ENCODE measurements around the gene LEAP2. TPM values are rescaled to one million over a fixed set of nuclear protein-coding genes. Genes with fewer than 3 reads are reported as not detected.

Gene LEAP2
- total RNA-seq, 4 donors from 2014 or later = 0.20 to 5.9 (median 5.1) TPM

GRCh38 chr5:132825834-132826391, 47.6 kb upstream of the LEAP2 start:
- DNase-seq = no peak
- Histone ChIP-seq H3K9me3 (no peaks in the 10 kb centered on the region), H3K4me3 (peak overlapping the region in 1 of 4 donors; percentile 22), H3K27ac (no peak overlapping the region), H3K36me3 (no peaks in the 10 kb centered on the region), H3K4me1 (peaks cover 5 to 27% (median 15%) of the 10 kb centered on the region in 4 donors), H3K27me3 (peaks cover 14% of the 10 kb centered on the region)
- in situ Hi-C loops (cut with MboI; ENCODE audit: low pct_ligation_motif_present in 1 of 4, low pct_unique_long_range_greater_than_20kb in 1 of 4, low sequenced_read_pairs in 3 of 4) (loop anchor here in 1 of 4 donors (25.0 kb wide), 1 partner anchor 439 kb away; no protein-coding TSS in a partner anchor), intact Hi-C loops (cut with DNase I; ENCODE audit: low total_unique reads) (no loop called here)
- 83% methylated on average over 34 of the region's 43 CpGs; no CpG with 5 or more reads in 1 of the 2 donors for WGBS, 2 donors (ENCODE audit: low coverage in 1 of 2)
- TF ChIP-seq EP300 (IDR thresholded peaks at IDR 0.05; ENCODE audit: low read depth) (no peak), CTCF (IDR thresholded peaks at IDR 0.05) (no peak), POLR2AphosphoS5 (IDR thresholded peaks at IDR 0.05) (no peak), POLR2A (IDR thresholded peaks at IDR 0.05) (no peak)

GRCh38 chr5:132826424-132827082, 46.9 kb upstream of the LEAP2 start:
- Histone ChIP-seq H3K27ac (no peak overlapping the region), H3K27me3 (peaks cover 14% of the 10 kb centered on the region), H3K4me3 (no peak overlapping the region), H3K36me3 (no peaks in the 10 kb centered on the region), H3K4me1 (peaks cover 5 to 33% (median 21%) of the 10 kb centered on the region in 4 donors), H3K9me3 (no peaks in the 10 kb centered on the region)
- intact Hi-C loops (cut with DNase I; ENCODE audit: low total_unique reads) = no loop called here
- in situ Hi-C loops (cut with MboI; ENCODE audit: low pct_ligation_motif_present in 1 of 4, low pct_unique_long_range_greater_than_20kb in 1 of 4, low sequenced_read_pairs in 3 of 4) = loop anchor here in 1 of 4 donors (25.0 kb wide), 1 partner anchor 439 kb away; no protein-coding TSS in a partner anchor
- no peak for TF ChIP-seq POLR2A (IDR thresholded peaks at IDR 0.05)
- no peak for TF ChIP-seq CTCF (IDR thresholded peaks at IDR 0.05)
- no peak for TF ChIP-seq POLR2AphosphoS5 (IDR thresholded peaks at IDR 0.05)
- TF ChIP-seq EP300 (IDR thresholded peaks at IDR 0.05; ENCODE audit: low read depth) = no peak
- WGBS, 2 donors (ENCODE audit: low coverage in 1 of 2) = 37 to 68% methylated on average over 2 to 6 of the region's 6 CpGs
- no peak for DNase-seq

GRCh38 chr5:132827943-132828673, 45.4 kb upstream of the LEAP2 start:
- Histone ChIP-seq H3K9me3 (no peaks in the 10 kb centered on the region), H3K36me3 (no peaks in the 10 kb centered on the region), H3K4me3 (no peak overlapping the region), H3K4me1 (peaks cover 5 to 35% (median 23%) of the 10 kb centered on the region in 4 donors), H3K27ac (no peak overlapping the region), H3K27me3 (peaks cover 14% of the 10 kb centered on the region)
- in situ Hi-C loops (cut with MboI; ENCODE audit: low pct_ligation_motif_present in 1 of 4, low pct_unique_long_range_greater_than_20kb in 1 of 4, low sequenced_read_pairs in 3 of 4) = loop anchor here in 1 of 4 donors (25.0 kb wide), 1 partner anchor 441 kb away; no protein-coding TSS in a partner anchor
- 88 to 100% methylated on average over 1 to 4 of the region's 4 CpGs for WGBS, 2 donors (ENCODE audit: low coverage in 1 of 2)
- DNase-seq = no peak
- intact Hi-C loops (cut with DNase I; ENCODE audit: low total_unique reads) = no loop called here
- no peak for TF ChIP-seq POLR2AphosphoS5 (IDR thresholded peaks at IDR 0.05)
- no peak for TF ChIP-seq EP300 (IDR thresholded peaks at IDR 0.05; ENCODE audit: low read depth)
- no peak for TF ChIP-seq POLR2A (IDR thresholded peaks at IDR 0.05)

- peak overlapping the region in 3 of 4 donors; percentile 64 to 72 (median 64) for H3K4me3 ChIP-seq
- intact Hi-C loops (cut with DNase I; ENCODE audit: low total_unique reads) = no loop called here
Observed at GRCh38 chr5:132828846-132829494, 44.5 kb upstream of the LEAP2 start.

More at GRCh38 chr5:132828846-132829494, 44.5 kb upstream of the LEAP2 start:
- H3K27ac ChIP-seq = peak overlapping the region; percentile 88 to 92 (median 90)
- H3K36me3 ChIP-seq = no peaks in the 10 kb centered on the region
- H3K9me3 ChIP-seq = no peaks in the 10 kb centered on the region
- in situ Hi-C loops (cut with MboI; ENCODE audit: low pct_ligation_motif_present in 1 of 4, low pct_unique_long_range_greater_than_20kb in 1 of 4, low sequenced_read_pairs in 3 of 4) = loop anchor here in 1 of 4 donors (25.0 kb wide), 1 partner anchor 442 kb away; no protein-coding TSS in a partner anchor
- WGBS, 2 donors (ENCODE audit: low coverage in 1 of 2) = 37 to 48% methylated on average over 3 to 4 of the region's 4 CpGs
- H3K4me1 ChIP-seq = peaks cover 5 to 31% (median 21%) of the 10 kb centered on the region in 4 donors
- no peak for DNase-seq
- peaks cover 14% of the 10 kb centered on the region for H3K27me3 ChIP-seq
- TF ChIP-seq CTCF (IDR thresholded peaks at IDR 0.05) (no peak), POLR2A (IDR thresholded peaks at IDR 0.05) (no peak), POLR2AphosphoS5 (IDR thresholded peaks at IDR 0.05) (no peak), EP300 (IDR thresholded peaks at IDR 0.05; ENCODE audit: low read depth) (no peak)
